ENCODE results near the gene SLC29A4.

- TF ChIP-seq TCF4 (CRISPR knock-in tag; IDR thresholded peaks at IDR 0.05; ENCODE audit: borderline replicate concordance) (no peak), CSRNP3 (CRISPR knock-in tag; IDR thresholded peaks at IDR 0.05) (no peak), ARNTL (CRISPR knock-in tag; IDR thresholded peaks at IDR 0.05; ENCODE audit: borderline replicate concordance, low read depth) (no peak), RARB (CRISPR knock-in tag; IDR thresholded peaks at IDR 0.05) (no peak), CREB5 (CRISPR knock-in tag; IDR thresholded peaks at IDR 0.05; ENCODE audit: low read depth) (no peak), ZFP3 (CRISPR knock-in tag; IDR thresholded peaks at IDR 0.05) (no peak), PATZ1 (CRISPR knock-in tag; IDR thresholded peaks at IDR 0.05; ENCODE audit: borderline replicate concordance) (no peak)
Observed at GRCh38 chr7:5303591-5304505, 21.1 kb downstream of the SLC29A4 start.

Data from SK-N-SH treated with all-trans-retinoic acid at 6 μM for 48 hours (cell line).